GM18951 (cell line): Measurements from ENCODE around the gene KLHL21.

Source experiments
- POLR2A ChIP-seq: IDR thresholded peaks from 4 replicates; pipeline ENCODE4 v1.6.1; 2011; ENCODE audit warnings: mild to moderate bottlenecking; ENCODE audit not compliant: insufficient read length, insufficient read depth; ENCODE audit errors: extremely low read depth
- in situ Hi-C: fragments of 300-500 bp; cut with MboI; formaldehyde crosslinking; loops from one replicate; pipeline ENCODE4 v1.12.0; 2022; ENCODE audit warnings: low sequenced_read_pairs, mixed read lengths, inconsistent platforms; ENCODE audit not compliant: unreplicated experiment

KLHL21 gene

GRCh38 chr1:6599141-6599975, 3.3 kb downstream of the KLHL21 start:
- in situ Hi-C loops = no loop called here
- no peak for TF ChIP-seq POLR2A

- in situ Hi-C loops = no loop called here
- no peak for TF ChIP-seq POLR2A
Measured at GRCh38 chr1:6597777-6598131, 4.9 kb downstream of the KLHL21 start.

- in situ Hi-C loops = no loop called here
- TF ChIP-seq POLR2A = no peak
Measured at GRCh38 chr1:6596886-6597776, 5.5 kb downstream of the KLHL21 start.

- in situ Hi-C loops = no loop called here
Measured at GRCh38 chr1:6596351-6596750, 6.3 kb downstream of the KLHL21 start.

GRCh38 chr1:6594977-6595740, 7.5 kb downstream of the KLHL21 start:
- in situ Hi-C loops = no loop called here
- TF ChIP-seq POLR2A = no peak

More at GRCh38 chr1:6596351-6596750, 6.3 kb downstream of the KLHL21 start:
- TF ChIP-seq POLR2A = no peak

- TF ChIP-seq POLR2A = no peak
- in situ Hi-C loops = no loop called here
Measured at GRCh38 chr1:6593810-6594209, 8.9 kb downstream of the KLHL21 start.

GRCh38 chr1:6592865-6593593, 9.6 kb downstream of the KLHL21 start:
- in situ Hi-C loops = no loop called here
- TF ChIP-seq POLR2A = no peak

GRCh38 chr1:6592441-6592840, 10.2 kb downstream of the KLHL21 start:
- in situ Hi-C loops = no loop called here
- TF ChIP-seq POLR2A = no peak

- no peak for TF ChIP-seq POLR2A
- in situ Hi-C loops = no loop called here
Measured at GRCh38 chr1:6591644-6592043, 11.0 kb downstream of the KLHL21 start.

- no peak for TF ChIP-seq POLR2A
- in situ Hi-C loops = no loop called here
Measured at GRCh38 chr1:6591222-6591621, 11.4 kb downstream of the KLHL21 start.

- TF ChIP-seq POLR2A = no peak
- in situ Hi-C loops = no loop called here
Measured at GRCh38 chr1:6590046-6590445, 12.6 kb downstream of the KLHL21 start.

GRCh38 chr1:6588893-6589520, 13.7 kb downstream of the KLHL21 start:
- in situ Hi-C loops = no loop called here
- peak; percentile 23 for TF ChIP-seq POLR2A

- no peak for TF ChIP-seq POLR2A
- in situ Hi-C loops = no loop called here
Measured at GRCh38 chr1:6588128-6588892, 14.4 kb downstream of the KLHL21 start.
